GM12892 (cell line): ENCODE results near the gene TBC1D3B.

Experiments
- POLR2A ChIP-seq: IDR thresholded peaks from 2 replicates; pipeline ENCODE4 v1.6.1; 2011; ENCODE audit warnings: low read depth, low read length, control low read depth
- POLR2AphosphoS5 ChIP-seq: IDR thresholded peaks from 2 replicates; pipeline ENCODE4 v1.6.1; 2011; ENCODE audit warnings: low read depth, low read length, control low read depth
- TAF1 ChIP-seq: IDR thresholded peaks from 2 replicates; pipeline ENCODE4 v1.6.1; 2011; ENCODE audit warnings: low read depth, mild to moderate bottlenecking, control low read depth, low read length, borderline replicate concordance

DNA sequence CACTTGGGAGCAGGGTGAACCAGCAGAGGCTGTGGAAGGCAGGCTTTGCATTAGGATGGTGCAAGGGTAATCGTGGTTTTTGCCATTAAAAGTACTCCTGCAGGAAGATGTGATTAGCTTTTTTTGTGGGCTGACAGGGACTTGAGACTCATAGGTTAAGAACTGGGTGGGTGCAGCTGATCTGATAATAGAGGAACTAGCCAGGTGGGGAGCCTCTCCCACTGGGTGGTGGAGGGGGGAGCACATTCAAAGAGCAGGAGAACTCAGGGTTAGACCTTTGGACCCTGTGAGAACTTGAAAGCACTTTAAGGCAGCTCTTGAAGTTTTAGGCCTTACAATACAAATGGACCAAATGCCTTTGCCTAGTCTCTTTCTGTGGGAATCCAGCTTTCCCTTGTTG lies 40.4 kb downstream of the TBC1D3B start:
- no peak for TF ChIP-seq TAF1
- no peak for TF ChIP-seq POLR2AphosphoS5
- TF ChIP-seq POLR2A, result no peak
